GM23338 (cell line): Measurements from ENCODE around the gene GPR78. TPM values are rescaled to one million over a fixed set of nuclear protein-coding genes. Genes with fewer than 3 reads are reported as not detected.
A peak's percentile ranks its signal among the peaks of the same experiment; 100 is the strongest.

Experiments used
- ATAC-seq: fragments of 200-7000 bp; cut with Tn5 transposase; 3 replicates; pipeline ENCODE4 v1.9.1; 2020
- DNase-seq: peaks from one replicate; pipeline ENCODE4 v3.0.0-alpha.2; 2015; ENCODE audit warnings: low spot score
- H2AFZ ChIP-seq: fragments of 200-600 bp; sonication (generic); 2 replicates; pipeline ENCODE4 v1.8.0; 2016; ENCODE audit warnings: antibody characterized with exemption, mild to moderate bottlenecking, moderate library complexity
- H3F3A ChIP-seq: fragments of 200-600 bp; sonication (generic); replicated peaks from 2 replicates; pipeline ENCODE4 v1.8.0; 2017; ENCODE audit warnings: antibody characterized with exemption, mixed run types, low read depth
- H3K27ac ChIP-seq: fragments of 200-600 bp; sonication (generic); 2 replicates; pipeline ENCODE4 v1.6.1; 2016; ENCODE audit warnings: low read depth
- H3K27me3 ChIP-seq: fragments of 200-600 bp; sonication (generic); 2 replicates; pipeline ENCODE4 v1.8.0; 2016; ENCODE audit warnings: mild to moderate bottlenecking, mixed run types, moderate library complexity; ENCODE audit not compliant: insufficient read depth
- H3K36me3 ChIP-seq: fragments of 200-600 bp; sonication (generic); 2 replicates; pipeline ENCODE4 v1.8.0; 2016; ENCODE audit warnings: mild to moderate bottlenecking; ENCODE audit not compliant: insufficient read depth
- H3K4me1 ChIP-seq: fragments of 200-600 bp; sonication (generic); 2 replicates; pipeline ENCODE4 v1.8.0; 2016; ENCODE audit warnings: mild to moderate bottlenecking, moderate library complexity; ENCODE audit not compliant: insufficient read depth
- H3K4me2 ChIP-seq: fragments of 200-600 bp; sonication (generic); 2 replicates; pipeline ENCODE4 v1.7.1; 2017; ENCODE audit warnings: mixed run types
- H3K4me3 ChIP-seq: fragments of 200-600 bp; sonication (generic); 2 replicates; pipeline ENCODE4 v1.6.1; 2016; ENCODE audit warnings: mixed run types
- H3K79me2 ChIP-seq: fragments of 200-600 bp; sonication (generic); replicated peaks from 2 replicates; pipeline ENCODE4 v1.8.0; 2017; ENCODE audit warnings: mild to moderate bottlenecking; ENCODE audit not compliant: insufficient read depth
- H3K9me2 ChIP-seq: fragments of 200-600 bp; sonication (generic); 2 replicates; pipeline ENCODE4 v1.8.0; 2017; ENCODE audit not compliant: insufficient read depth
- H4K20me1 ChIP-seq: fragments of 200-600 bp; sonication (generic); replicated peaks from 2 replicates; pipeline ENCODE4 v1.8.0; 2017; ENCODE audit warnings: mild to moderate bottlenecking; ENCODE audit not compliant: insufficient read depth
- H3K27ac Mint-ChIP-seq: 2 replicates; pipeline ENCODE4 v1.8.0; 2020; ENCODE audit warnings: inconsistent platforms, mild to moderate bottlenecking, moderate library complexity, mixed read lengths
- H3K27me3 Mint-ChIP-seq: 3 replicates; pipeline ENCODE4 v1.8.0; 2022; ENCODE audit warnings: low read depth, mild to moderate bottlenecking, moderate library complexity, mixed read lengths, inconsistent platforms; ENCODE audit not compliant: insufficient read depth, poor library complexity
- H3K36me3 Mint-ChIP-seq: 3 replicates; pipeline ENCODE4 v1.8.0; 2021; ENCODE audit warnings: low read depth, mild to moderate bottlenecking, inconsistent platforms, moderate library complexity, mixed read lengths
- H3K4me1 Mint-ChIP-seq: 3 replicates; pipeline ENCODE4 v1.8.0; 2020; ENCODE audit warnings: mild to moderate bottlenecking, inconsistent platforms, mixed read lengths
- H3K4me3 Mint-ChIP-seq: 3 replicates; pipeline ENCODE4 v1.8.0; 2021; ENCODE audit warnings: moderate library complexity, mild to moderate bottlenecking, inconsistent platforms, mixed read lengths
- H3K9me3 Mint-ChIP-seq: 3 replicates; pipeline ENCODE4 v1.8.0; 2020; ENCODE audit warnings: moderate library complexity, mild to moderate bottlenecking, inconsistent platforms, mixed read lengths
- CREB1 ChIP-seq: fragments of 250-450 bp; sonication (Bioruptor Pico); IDR thresholded peaks from 2 replicates; pipeline ENCODE4 v1.5.0; 2020; ENCODE audit warnings: low read depth, mild to moderate bottlenecking, moderate library complexity
- ETS1 ChIP-seq: IDR thresholded peaks from 2 replicates; pipeline ENCODE4 v1.6.1; 2016; ENCODE audit warnings: antibody characterized with exemption
- EZH2 ChIP-seq: fragments of 200-600 bp; sonication (generic); IDR thresholded peaks from one replicate; pipeline ENCODE4 v1.8.0; 2017; ENCODE audit warnings: antibody characterized with exemption, mild to moderate bottlenecking, low read depth; ENCODE audit not compliant: unreplicated experiment
- EZH2phosphoT487 ChIP-seq: fragments of 200-600 bp; sonication (generic); IDR thresholded peaks from one replicate; pipeline ENCODE4 v1.8.1; 2018; ENCODE audit warnings: antibody characterized with exemption; ENCODE audit not compliant: unreplicated experiment
- JUNB ChIP-seq: IDR thresholded peaks from one replicate; pipeline ENCODE4 v1.6.1; 2016; ENCODE audit warnings: antibody characterized with exemption; ENCODE audit not compliant: unreplicated experiment
- NANOG ChIP-seq: IDR thresholded peaks from 2 replicates; pipeline ENCODE4 v1.6.1; 2016; ENCODE audit warnings: antibody characterized with exemption, borderline replicate concordance
- POLR2AphosphoS5 ChIP-seq: IDR thresholded peaks from 2 replicates; pipeline ENCODE4 v1.6.1; 2016; ENCODE audit warnings: antibody characterized with exemption, low read depth
- STAT1 ChIP-seq: IDR thresholded peaks from one replicate; pipeline ENCODE4 v1.6.1; 2016; ENCODE audit warnings: antibody characterized with exemption; ENCODE audit not compliant: unreplicated experiment
- ZNF114 ChIP-seq: fragments of 250-450 bp; sonication (Bioruptor Pico); IDR thresholded peaks from 2 replicates; pipeline ENCODE4 v1.5.0; 2020; ENCODE audit warnings: mild to moderate bottlenecking, moderate library complexity
- ZNF331 ChIP-seq: fragments of 250-450 bp; sonication (Bioruptor Pico); IDR thresholded peaks from 2 replicates; pipeline ENCODE4 v1.5.0; 2020; ENCODE audit warnings: low read depth, mild to moderate bottlenecking, moderate library complexity
- polyA plus RNA-seq: library from polyadenylated mRNA; unstranded; fragments of >200 nt; fragmentation: Nextera tagmentation; extraction: Ambion mirVana; gene quantifications from 2 replicates; pipeline ENCODE4 v1.2.1, GENCODE V29; 2016
- total RNA-seq: library from RNA; depleted of rRNA; stranded (reverse); fragments of >200 nt; shearing (Covaris generic); gene quantifications from 2 replicates; pipeline ENCODE4 v1.2.3, GENCODE V29; 2014
- TF ChIP-seq, protein P1 (sequence below): IDR thresholded peaks from one replicate; pipeline ENCODE4 v1.6.1; 2018; ENCODE audit warnings: antibody characterized with exemption; ENCODE audit not compliant: unreplicated experiment
- TF ChIP-seq, protein P2 (sequence below): fragments of 250-450 bp; sonication (Bioruptor Pico); IDR thresholded peaks from 2 replicates; pipeline ENCODE4 v1.5.0; 2020; ENCODE audit warnings: mild to moderate bottlenecking, moderate library complexity
- TF ChIP-seq, protein P3 (sequence below), 2 experiments: fragments of 200-600 bp in 1 of 2; sonication (generic) in 1 of 2; conservative IDR thresholded peaks; 2 replicates each; pipeline versions ENCODE4 v1.5.1 to v1.6.1; 2016 to 2017; ENCODE audit warnings: antibody characterized with exemption in 2 of 2, low read depth in 2 of 2, mild to moderate bottlenecking in 2 of 2, moderate library complexity in 1 of 2

Gene GPR78
- total and polyA plus RNA-seq, 2 experiments from 2014 or later = 0.82 to 2.7 TPM

DNA sequence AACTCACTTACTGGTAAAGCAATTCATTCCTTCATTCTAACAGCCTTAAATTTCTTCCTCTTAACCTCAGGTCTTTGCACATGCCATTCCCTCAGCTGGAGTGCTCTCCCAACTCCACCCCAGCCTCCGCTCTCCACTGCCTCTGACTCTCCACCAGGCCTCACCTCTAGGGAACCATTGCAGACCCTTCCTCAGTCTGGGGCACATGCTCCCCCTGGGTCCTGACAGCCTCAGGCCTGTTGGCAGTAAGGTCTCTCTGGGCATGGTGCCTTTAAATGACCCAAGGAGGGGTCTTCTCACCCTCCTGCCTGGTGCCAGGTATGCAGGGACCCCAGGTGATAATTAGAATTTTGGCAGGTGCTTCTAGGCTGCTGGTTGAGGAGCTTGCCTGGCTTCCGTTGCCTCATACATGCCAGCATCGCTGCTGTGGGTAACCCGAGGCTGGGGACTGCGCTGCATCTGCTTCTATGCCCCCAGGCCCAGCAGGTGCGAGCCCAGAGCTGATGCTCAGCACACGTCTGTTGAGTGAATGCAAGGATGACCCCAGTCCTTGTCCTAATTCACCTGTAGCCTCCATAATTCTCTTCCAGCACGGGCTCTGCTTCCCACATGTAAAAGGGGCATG is 27.5 kb upstream of the GPR78 start:
- DNase-seq = no peak
- no peak overlapping the region for H2AFZ ChIP-seq
- Mint-ChIP-seq H3K27me3 (peaks cover 15% of the 10 kb centered on the region), H3K27ac (0 out of 2 replicates have a peak overlapping the region, but pooled peaks have one; percentile 66), H3K9me3 (no peaks in the 10 kb centered on the region; the same call in 2 of the 3 replicates), H3K4me1 (peaks cover 13% of the 10 kb centered on the region), H3K36me3 (no peaks in the 10 kb centered on the region; the same call in 2 of the 3 replicates), H3K4me3 (no peak overlapping the region; the same call in 2 of the 3 replicates)
- H3K79me2 ChIP-seq = no peaks in the 10 kb centered on the region
- TF ChIP-seq CREB1 (CRISPR knock-in tag) (no peak), ZNF331 (CRISPR knock-in tag) (no peak), NANOG (no peak), POLR2AphosphoS5 (no peak), ETS1 (no peak), EZH2 (no peak), STAT1 (no peak), EZH2phosphoT487 (no peak), ZNF114 (CRISPR knock-in tag) (no peak), JUNB (no peak)
- TF ChIP-seq, protein P1, sequence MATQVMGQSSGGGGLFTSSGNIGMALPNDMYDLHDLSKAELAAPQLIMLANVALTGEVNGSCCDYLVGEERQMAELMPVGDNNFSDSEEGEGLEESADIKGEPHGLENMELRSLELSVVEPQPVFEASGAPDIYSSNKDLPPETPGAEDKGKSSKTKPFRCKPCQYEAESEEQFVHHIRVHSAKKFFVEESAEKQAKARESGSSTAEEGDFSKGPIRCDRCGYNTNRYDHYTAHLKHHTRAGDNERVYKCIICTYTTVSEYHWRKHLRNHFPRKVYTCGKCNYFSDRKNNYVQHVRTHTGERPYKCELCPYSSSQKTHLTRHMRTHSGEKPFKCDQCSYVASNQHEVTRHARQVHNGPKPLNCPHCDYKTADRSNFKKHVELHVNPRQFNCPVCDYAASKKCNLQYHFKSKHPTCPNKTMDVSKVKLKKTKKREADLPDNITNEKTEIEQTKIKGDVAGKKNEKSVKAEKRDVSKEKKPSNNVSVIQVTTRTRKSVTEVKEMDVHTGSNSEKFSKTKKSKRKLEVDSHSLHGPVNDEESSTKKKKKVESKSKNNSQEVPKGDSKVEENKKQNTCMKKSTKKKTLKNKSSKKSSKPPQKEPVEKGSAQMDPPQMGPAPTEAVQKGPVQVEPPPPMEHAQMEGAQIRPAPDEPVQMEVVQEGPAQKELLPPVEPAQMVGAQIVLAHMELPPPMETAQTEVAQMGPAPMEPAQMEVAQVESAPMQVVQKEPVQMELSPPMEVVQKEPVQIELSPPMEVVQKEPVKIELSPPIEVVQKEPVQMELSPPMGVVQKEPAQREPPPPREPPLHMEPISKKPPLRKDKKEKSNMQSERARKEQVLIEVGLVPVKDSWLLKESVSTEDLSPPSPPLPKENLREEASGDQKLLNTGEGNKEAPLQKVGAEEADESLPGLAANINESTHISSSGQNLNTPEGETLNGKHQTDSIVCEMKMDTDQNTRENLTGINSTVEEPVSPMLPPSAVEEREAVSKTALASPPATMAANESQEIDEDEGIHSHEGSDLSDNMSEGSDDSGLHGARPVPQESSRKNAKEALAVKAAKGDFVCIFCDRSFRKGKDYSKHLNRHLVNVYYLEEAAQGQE = no peak
- TF ChIP-seq, protein P2, sequence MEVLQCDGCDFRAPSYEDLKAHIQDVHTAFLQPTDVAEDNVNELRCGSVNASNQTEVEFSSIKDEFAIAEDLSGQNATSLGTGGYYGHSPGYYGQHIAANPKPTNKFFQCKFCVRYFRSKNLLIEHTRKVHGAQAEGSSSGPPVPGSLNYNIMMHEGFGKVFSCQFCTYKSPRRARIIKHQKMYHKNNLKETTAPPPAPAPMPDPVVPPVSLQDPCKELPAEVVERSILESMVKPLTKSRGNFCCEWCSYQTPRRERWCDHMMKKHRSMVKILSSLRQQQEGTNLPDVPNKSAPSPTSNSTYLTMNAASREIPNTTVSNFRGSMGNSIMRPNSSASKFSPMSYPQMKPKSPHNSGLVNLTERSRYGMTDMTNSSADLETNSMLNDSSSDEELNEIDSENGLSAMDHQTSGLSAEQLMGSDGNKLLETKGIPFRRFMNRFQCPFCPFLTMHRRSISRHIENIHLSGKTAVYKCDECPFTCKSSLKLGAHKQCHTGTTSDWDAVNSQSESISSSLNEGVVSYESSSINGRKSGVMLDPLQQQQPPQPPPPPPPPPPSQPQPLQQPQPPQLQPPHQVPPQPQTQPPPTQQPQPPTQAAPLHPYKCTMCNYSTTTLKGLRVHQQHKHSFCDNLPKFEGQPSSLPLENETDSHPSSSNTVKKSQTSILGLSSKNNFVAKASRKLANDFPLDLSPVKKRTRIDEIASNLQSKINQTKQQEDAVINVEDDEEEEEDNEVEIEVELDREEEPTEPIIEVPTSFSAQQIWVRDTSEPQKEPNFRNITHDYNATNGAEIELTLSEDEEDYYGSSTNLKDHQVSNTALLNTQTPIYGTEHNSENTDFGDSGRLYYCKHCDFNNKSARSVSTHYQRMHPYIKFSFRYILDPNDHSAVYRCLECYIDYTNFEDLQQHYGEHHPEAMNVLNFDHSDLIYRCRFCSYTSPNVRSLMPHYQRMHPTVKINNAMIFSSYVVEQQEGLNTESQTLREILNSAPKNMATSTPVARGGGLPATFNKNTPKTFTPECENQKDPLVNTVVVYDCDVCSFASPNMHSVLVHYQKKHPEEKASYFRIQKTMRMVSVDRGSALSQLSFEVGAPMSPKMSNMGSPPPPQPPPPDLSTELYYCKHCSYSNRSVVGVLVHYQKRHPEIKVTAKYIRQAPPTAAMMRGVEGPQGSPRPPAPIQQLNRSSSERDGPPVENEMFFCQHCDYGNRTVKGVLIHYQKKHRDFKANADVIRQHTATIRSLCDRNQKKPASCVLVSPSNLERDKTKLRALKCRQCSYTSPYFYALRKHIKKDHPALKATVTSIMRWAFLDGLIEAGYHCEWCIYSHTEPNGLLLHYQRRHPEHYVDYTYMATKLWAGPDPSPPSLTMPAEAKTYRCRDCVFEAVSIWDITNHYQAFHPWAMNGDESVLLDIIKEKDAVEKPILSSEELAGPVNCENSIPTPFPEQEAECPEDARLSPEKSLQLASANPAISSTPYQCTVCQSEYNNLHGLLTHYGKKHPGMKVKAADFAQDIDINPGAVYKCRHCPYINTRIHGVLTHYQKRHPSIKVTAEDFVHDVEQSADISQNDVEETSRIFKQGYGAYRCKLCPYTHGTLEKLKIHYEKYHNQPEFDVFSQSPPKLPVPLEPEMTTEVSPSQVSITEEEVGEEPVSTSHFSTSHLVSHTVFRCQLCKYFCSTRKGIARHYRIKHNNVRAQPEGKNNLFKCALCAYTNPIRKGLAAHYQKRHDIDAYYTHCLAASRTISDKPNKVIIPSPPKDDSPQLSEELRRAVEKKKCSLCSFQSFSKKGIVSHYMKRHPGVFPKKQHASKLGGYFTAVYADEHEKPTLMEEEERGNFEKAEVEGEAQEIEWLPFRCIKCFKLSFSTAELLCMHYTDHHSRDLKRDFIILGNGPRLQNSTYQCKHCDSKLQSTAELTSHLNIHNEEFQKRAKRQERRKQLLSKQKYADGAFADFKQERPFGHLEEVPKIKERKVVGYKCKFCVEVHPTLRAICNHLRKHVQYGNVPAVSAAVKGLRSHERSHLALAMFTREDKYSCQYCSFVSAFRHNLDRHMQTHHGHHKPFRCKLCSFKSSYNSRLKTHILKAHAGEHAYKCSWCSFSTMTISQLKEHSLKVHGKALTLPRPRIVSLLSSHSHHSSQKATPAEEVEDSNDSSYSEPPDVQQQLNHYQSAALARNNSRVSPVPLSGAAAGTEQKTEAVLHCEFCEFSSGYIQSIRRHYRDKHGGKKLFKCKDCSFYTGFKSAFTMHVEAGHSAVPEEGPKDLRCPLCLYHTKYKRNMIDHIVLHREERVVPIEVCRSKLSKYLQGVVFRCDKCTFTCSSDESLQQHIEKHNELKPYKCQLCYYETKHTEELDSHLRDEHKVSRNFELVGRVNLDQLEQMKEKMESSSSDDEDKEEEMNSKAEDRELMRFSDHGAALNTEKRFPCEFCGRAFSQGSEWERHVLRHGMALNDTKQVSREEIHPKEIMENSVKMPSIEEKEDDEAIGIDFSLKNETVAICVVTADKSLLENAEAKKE = no peak
- TF ChIP-seq, protein P3, sequence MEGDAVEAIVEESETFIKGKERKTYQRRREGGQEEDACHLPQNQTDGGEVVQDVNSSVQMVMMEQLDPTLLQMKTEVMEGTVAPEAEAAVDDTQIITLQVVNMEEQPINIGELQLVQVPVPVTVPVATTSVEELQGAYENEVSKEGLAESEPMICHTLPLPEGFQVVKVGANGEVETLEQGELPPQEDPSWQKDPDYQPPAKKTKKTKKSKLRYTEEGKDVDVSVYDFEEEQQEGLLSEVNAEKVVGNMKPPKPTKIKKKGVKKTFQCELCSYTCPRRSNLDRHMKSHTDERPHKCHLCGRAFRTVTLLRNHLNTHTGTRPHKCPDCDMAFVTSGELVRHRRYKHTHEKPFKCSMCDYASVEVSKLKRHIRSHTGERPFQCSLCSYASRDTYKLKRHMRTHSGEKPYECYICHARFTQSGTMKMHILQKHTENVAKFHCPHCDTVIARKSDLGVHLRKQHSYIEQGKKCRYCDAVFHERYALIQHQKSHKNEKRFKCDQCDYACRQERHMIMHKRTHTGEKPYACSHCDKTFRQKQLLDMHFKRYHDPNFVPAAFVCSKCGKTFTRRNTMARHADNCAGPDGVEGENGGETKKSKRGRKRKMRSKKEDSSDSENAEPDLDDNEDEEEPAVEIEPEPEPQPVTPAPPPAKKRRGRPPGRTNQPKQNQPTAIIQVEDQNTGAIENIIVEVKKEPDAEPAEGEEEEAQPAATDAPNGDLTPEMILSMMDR (conservative IDR thresholded peaks at IDR 0.05; ENCODE audit: low read depth in 2 of 2) = no peak
- H3K4me3 ChIP-seq = no peak overlapping the region
- no peaks in the 10 kb centered on the region for H4K20me1 ChIP-seq
- no peak overlapping the region for H3K4me2 ChIP-seq
- no peaks in the 10 kb centered on the region for H3F3A ChIP-seq
- ATAC-seq = no peak
- no peaks in the 10 kb centered on the region for H3K4me1 ChIP-seq
- no peak overlapping the region for H3K27ac ChIP-seq
- no peaks in the 10 kb centered on the region; the same call in 1 of the 2 replicates for H3K36me3 ChIP-seq
- no peaks in the 10 kb centered on the region for H3K27me3 ChIP-seq
- H3K9me2 ChIP-seq = no peaks in the 10 kb centered on the region
